DOHH2 (cell line): ENCODE data around the gene INHBB.

Source experiments
- H3F3A ChIP-seq: fragments of 200-600 bp; sonication (generic), shearing (Covaris generic); 2 replicates; pipeline ENCODE4 v1.6.0; 2016; ENCODE audit warnings: antibody characterized with exemption, mild to moderate bottlenecking; ENCODE audit not compliant: control insufficient read depth, insufficient read depth
- H3K27ac ChIP-seq: fragments of 200-600 bp; sonication (generic); 2 replicates; pipeline ENCODE4 v1.5.1; 2014; ENCODE audit warnings: low read depth, mild to moderate bottlenecking, low read length, moderate library complexity
- H3K27me3 ChIP-seq: fragments of 200-600 bp; sonication (generic); 2 replicates; pipeline ENCODE4 v1.6.1; 2014; ENCODE audit warnings: mild to moderate bottlenecking, low read length, mixed read lengths; ENCODE audit not compliant: control insufficient read depth
- H3K36me3 ChIP-seq: fragments of 200-600 bp; sonication (generic); 2 replicates; pipeline ENCODE4 v1.6.1; 2014; ENCODE audit warnings: mild to moderate bottlenecking, low read length, moderate library complexity, mixed read lengths; ENCODE audit not compliant: control insufficient read depth
- H3K4me1 ChIP-seq: fragments of 200-600 bp; sonication (generic); 2 replicates; pipeline ENCODE4 v1.6.1; 2014; ENCODE audit warnings: mild to moderate bottlenecking, low read length, mixed read lengths; ENCODE audit not compliant: control insufficient read depth
- H3K4me2 ChIP-seq: fragments of 200-600 bp; sonication (generic); 2 replicates; pipeline ENCODE4 v1.6.0; 2014; ENCODE audit warnings: mild to moderate bottlenecking, low read length, moderate library complexity
- H3K4me3 ChIP-seq: fragments of 200-600 bp; sonication (generic); 2 replicates; pipeline ENCODE4 v1.5.1; 2014; ENCODE audit warnings: mild to moderate bottlenecking, low read length, mixed read lengths
- H3K79me2 ChIP-seq: fragments of 200-600 bp; sonication (generic); 2 replicates; pipeline ENCODE4 v1.6.1; 2014; ENCODE audit warnings: mild to moderate bottlenecking, low read length, mixed read lengths; ENCODE audit not compliant: control insufficient read depth
- H3K9me2 ChIP-seq: fragments of 200-600 bp; sonication (generic); replicated peaks from 2 replicates; pipeline ENCODE4 v1.6.1; 2014; ENCODE audit warnings: mild to moderate bottlenecking, low read length, mixed read lengths; ENCODE audit not compliant: control insufficient read depth
- H3K9me3 ChIP-seq: fragments of 200-600 bp; sonication (generic); 2 replicates; pipeline ENCODE4 v1.6.1; 2014; ENCODE audit warnings: antibody characterized with exemption, low read length, mixed read lengths; ENCODE audit not compliant: control insufficient read depth, insufficient read depth
- H4K20me1 ChIP-seq: fragments of 200-600 bp; sonication (generic); 2 replicates; pipeline ENCODE4 v1.6.0; 2014; ENCODE audit warnings: low read depth, mild to moderate bottlenecking, antibody characterized with exemption, low read length, moderate library complexity; ENCODE audit not compliant: control insufficient read depth, insufficient read depth
- EZH2phosphoT487 ChIP-seq: fragments of 200-600 bp; sonication (generic); IDR thresholded peaks from 2 replicates; pipeline ENCODE4 v1.6.1; 2017; ENCODE audit warnings: borderline replicate concordance, mild to moderate bottlenecking, antibody characterized with exemption, low read length, moderate library complexity, mixed read lengths
- TF ChIP-seq, protein P1 (sequence below): fragments of 200-600 bp; sonication (generic); IDR thresholded peaks from one replicate; pipeline ENCODE4 v1.5.1; 2014; ENCODE audit warnings: antibody characterized with exemption, mild to moderate bottlenecking, low read depth, low read length; ENCODE audit not compliant: poor library complexity, severe bottlenecking

INHBB gene

DNA sequence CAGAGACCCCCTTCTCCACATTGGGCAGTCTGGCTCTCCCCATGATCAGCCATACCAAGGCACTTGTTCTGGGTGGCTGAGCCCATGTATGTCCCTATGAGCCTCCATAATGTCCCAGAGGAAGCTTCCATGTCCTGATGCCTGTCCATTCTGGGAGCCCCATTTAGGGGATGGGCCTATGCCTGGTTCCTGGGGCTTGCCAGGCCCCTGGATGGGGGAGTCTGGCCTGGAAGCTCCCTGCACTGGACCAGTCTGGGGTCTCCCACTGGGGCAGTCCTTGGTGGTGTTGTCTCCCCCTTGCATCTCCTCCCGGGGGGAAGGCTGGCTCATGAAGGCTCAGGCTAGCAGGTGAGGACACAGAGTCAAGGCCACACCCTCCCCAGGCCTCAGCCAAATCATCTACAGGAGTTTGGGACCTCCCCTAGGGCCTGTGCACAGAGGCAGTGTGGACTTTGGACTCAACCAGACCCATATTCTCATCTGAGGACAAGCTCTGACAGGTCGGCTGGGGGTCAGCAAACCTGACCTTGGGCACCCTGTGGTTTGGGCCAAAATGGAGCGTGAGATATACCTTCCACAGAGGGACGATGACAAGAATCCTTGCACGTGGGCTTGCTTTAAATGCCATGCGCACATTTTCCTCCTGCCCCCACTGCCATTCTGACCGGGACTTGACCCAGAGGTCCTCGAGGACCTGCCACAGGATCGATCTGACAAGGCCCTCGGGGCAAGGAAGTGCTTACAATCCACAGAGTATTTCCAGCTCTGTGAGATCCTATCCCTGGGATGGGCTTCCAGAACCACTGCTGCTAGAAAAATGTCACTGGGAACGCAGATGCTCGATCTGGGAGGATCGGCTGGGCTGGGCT, 38.8 kb downstream of the INHBB start:
- Histone ChIP-seq H3K9me2 (no peaks in the 10 kb centered on the region), H3K27ac (no peak overlapping the region), H3K36me3 (no peaks in the 10 kb centered on the region), H3K9me3 (no peaks in the 10 kb centered on the region), H3K4me1 (no peaks in the 10 kb centered on the region), H3K4me3 (no peak overlapping the region), H3K79me2 (no peaks in the 10 kb centered on the region), H4K20me1 (no peaks in the 10 kb centered on the region), H3F3A (no peaks in the 10 kb centered on the region), H3K27me3 (no peaks in the 10 kb centered on the region), H3K4me2 (no peak overlapping the region)
- TF ChIP-seq, protein P1, sequence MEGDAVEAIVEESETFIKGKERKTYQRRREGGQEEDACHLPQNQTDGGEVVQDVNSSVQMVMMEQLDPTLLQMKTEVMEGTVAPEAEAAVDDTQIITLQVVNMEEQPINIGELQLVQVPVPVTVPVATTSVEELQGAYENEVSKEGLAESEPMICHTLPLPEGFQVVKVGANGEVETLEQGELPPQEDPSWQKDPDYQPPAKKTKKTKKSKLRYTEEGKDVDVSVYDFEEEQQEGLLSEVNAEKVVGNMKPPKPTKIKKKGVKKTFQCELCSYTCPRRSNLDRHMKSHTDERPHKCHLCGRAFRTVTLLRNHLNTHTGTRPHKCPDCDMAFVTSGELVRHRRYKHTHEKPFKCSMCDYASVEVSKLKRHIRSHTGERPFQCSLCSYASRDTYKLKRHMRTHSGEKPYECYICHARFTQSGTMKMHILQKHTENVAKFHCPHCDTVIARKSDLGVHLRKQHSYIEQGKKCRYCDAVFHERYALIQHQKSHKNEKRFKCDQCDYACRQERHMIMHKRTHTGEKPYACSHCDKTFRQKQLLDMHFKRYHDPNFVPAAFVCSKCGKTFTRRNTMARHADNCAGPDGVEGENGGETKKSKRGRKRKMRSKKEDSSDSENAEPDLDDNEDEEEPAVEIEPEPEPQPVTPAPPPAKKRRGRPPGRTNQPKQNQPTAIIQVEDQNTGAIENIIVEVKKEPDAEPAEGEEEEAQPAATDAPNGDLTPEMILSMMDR: no peak
- TF ChIP-seq EZH2phosphoT487: no peak

DNA sequence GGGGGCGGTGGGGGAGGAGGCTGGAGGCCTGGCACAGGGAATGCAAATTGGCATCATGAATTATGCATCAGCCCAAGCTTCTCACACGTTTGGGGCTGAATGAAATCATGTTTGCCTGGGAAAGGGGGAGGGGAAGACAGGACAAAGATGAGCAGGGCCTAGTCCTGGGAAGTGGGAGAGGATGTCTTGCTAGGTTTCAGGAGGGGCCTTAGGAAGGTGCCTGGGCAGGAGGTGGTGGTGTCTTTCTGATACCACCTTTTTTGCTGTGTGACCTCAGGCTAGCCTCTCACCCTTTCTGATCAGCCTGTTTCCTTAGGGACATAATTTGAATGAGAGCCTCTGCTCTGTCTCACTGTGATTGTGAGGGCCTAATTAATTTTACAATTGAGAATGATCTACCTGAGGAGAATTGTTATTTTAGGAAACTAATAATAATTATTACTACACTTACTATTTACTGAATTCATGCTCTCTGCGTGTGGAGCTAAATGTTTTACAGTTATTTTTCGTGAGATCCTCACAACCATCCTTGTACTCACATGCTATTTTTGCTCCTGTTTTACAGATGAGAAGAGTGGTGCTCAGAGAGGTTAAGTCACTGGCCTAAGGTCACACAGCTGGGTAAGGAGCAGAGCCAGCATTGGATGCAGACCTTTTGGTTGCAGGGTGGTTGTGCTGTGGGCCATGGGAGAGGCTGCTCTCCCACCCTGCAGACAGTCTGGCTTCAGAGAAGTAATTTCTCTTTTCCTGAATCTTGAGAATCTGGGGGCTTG, 39.6 kb downstream of the INHBB start:
- Histone ChIP-seq H3K4me3 (no peak overlapping the region), H3K4me1 (no peaks in the 10 kb centered on the region), H3K9me3 (no peaks in the 10 kb centered on the region), H3K27ac (no peak overlapping the region), H3K27me3 (no peaks in the 10 kb centered on the region), H3F3A (no peaks in the 10 kb centered on the region), H3K4me2 (no peak overlapping the region), H3K36me3 (no peaks in the 10 kb centered on the region), H4K20me1 (no peaks in the 10 kb centered on the region), H3K9me2 (no peaks in the 10 kb centered on the region), H3K79me2 (no peaks in the 10 kb centered on the region)
- TF ChIP-seq EZH2phosphoT487: no peak
- TF ChIP-seq, protein P1: no peak

DNA sequence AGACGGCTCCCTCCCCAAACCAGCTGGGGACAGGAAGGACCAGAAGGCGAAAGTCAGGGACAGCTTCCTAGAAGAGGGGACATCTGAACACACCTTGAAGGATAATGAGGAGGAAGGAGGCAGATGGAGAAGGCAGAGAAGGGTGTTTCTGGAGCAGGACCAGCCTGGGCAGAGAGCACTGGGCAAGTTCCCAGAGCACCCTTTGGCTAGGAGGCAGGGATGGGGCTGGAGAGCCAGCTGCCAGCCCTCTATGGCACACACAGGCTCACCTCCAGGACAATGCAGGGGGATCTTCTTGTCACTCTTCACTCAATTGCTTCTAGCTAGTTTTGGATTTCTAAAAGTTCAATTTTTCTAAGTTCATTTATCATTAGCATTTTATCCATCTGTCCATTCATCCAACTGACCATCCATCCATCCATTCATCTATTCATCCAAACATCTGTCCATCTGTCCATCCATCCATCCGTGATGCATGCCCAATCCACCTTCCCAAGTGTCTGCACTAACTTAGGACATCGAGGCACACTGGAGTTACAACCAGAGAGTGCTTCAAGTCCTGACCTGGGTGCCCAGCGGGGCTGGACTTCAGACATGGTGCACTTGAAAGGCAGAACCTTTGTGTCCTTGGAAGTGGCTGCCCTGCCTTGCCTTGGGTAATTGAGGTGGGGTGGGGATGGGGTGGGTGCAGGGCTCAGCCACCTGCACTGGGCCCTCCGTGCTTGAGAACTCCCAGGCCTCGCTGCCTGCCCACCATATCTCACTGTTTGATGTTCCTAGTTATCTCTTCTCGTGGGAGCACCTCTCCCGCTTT, 42.5 kb downstream of the INHBB start:
- Histone ChIP-seq H3F3A (no peaks in the 10 kb centered on the region), H3K27me3 (no peaks in the 10 kb centered on the region), H3K27ac (no peak overlapping the region), H3K36me3 (no peaks in the 10 kb centered on the region), H3K4me3 (no peak overlapping the region), H4K20me1 (no peaks in the 10 kb centered on the region), H3K79me2 (no peaks in the 10 kb centered on the region), H3K4me1 (no peaks in the 10 kb centered on the region), H3K9me3 (no peaks in the 10 kb centered on the region), H3K4me2 (no peak overlapping the region), H3K9me2 (no peaks in the 10 kb centered on the region)
- no peak for TF ChIP-seq EZH2phosphoT487
- TF ChIP-seq, protein P1: no peak
